ENCODE data around the gene RAB40B. TPM values are rescaled to one million over a fixed set of nuclear protein-coding genes. Genes with fewer than 3 reads are reported as not detected.

Gene RAB40B, protein sequence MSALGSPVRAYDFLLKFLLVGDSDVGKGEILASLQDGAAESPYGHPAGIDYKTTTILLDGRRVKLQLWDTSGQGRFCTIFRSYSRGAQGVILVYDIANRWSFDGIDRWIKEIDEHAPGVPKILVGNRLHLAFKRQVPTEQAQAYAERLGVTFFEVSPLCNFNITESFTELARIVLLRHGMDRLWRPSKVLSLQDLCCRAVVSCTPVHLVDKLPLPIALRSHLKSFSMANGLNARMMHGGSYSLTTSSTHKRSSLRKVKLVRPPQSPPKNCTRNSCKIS
- total RNA-seq = 6.8 and 18.9 TPM in 2 replicates

GRCh38 chr17:82698065-82698973 is at the start of gene RAB40B:
Gene RAB40B, minus strand, starts transcription at chr17:82698698. Its CDS starts 102 bp downstream, at chr17:82698596.

DNA sequence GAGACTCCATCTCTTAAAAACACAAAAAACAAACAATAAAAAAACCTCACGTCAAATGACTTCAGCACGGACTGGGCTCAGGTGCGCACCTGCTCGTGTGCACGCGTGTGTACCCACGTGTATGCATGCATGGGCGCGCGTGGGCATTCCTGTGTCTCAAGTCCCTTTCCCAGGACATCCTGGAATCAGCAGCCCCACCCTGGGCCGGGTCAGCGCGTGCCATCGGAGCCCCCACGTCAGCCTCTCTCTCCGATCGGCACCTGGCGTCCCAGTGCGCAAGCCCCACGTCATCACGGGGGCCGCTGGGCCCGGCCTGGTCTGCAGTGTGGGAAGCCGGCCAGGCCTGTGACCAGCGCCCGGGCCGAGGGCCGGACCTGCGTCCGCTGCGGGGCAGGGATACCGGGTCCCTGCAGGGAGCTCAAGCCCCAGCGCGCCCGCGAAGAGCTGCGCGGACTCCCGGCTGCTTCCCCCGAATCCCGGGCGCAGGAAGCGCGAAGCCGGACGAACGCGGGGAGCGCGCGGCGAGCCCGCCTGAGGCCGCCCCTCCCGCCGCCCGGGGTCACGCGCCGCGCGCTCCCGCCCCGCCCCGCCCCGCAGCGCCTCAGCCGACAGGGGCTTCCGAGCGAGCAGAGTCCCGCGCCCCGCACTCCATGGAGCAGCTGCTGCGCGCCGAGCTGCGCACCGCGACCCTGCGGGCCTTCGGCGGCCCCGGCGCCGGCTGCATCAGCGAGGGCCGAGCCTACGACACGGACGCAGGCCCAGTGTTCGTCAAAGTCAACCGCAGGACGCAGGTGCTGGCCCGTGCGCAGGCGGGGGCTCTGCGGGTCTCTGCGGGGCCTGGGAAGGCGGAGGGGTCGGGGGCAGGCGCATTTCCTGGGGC is 36.7 kb upstream of the RAB40B start, which contains the start of gene FN3K:
FN3K (plus strand) TSS at position 629 of the 880 bp plus-strand sequence; CDS start at position 651, 22 bp downstream.

DNA sequence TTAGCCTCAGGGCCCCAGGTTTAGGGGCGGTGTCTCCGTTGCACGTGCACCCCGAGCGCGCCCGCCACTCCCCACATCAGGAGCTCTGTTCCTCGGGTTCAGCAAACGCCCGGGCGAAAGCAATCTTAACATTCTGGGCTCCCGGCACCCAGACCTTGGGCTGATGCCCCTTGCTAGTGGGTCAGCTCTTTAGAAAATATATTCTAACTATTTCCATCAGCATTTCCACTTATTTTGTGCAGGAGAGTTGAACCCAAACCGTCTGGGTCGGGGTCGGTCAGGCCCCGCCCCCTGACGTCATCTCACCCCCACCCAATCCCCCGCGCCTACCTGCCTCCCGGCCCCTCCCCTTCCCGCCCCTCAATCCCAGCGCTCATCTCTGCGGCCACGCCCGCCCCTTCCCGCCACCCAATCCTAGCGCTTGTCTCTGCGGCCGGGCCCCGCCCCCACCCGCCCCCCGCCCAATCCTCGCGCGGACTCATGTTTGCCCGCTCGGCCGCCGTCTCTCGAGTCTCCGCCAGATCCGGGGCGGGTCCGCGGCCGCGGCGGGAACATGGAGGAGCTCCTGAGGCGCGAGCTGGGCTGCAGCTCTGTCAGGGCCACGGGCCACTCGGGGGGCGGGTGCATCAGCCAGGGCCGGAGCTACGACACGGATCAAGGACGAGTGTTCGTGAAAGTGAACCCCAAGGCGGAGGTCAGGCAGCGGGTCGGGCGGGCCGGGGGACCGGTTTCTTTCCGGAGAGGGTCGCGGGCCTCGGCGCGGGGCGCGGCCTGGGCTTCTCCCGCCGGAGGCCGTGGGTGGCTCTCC is 17.9 kb upstream of the RAB40B start, which contains the start of gene FN3KRP:
FN3KRP (plus strand) TSS at position 504 of the 808 bp plus-strand sequence; CDS start at position 554, 50 bp downstream.

GRCh38 chr17:82648165-82648668 is 50.3 kb downstream of the RAB40B start, which contains the start of gene WDR45B:
Gene WDR45B, minus strand, starts transcription at chr17:82648444. Its CDS starts 104 bp downstream, at chr17:82648340.

Other genes with a start within 250 kb of the RAB40B start
- 49.2 and 65.9 TPM in 2 replicates for gene CYBC1, start 247.9 kb downstream of the RAB40B start, total RNA-seq
- 17.7 and 38.7 TPM in 2 replicates for gene NARF, start 240.0 kb downstream of the RAB40B start, total RNA-seq
- gene FOXK2, start 179.0 kb downstream of the RAB40B start, total RNA-seq = 19.5 and 19.7 TPM in 2 replicates
- gene WDR45B, start 50.3 kb downstream of the RAB40B start, total RNA-seq = 40.9 and 44.3 TPM in 2 replicates
- 15.0 and 22.2 TPM in 2 replicates for gene FN3KRP, start 18.0 kb upstream of the RAB40B start, total RNA-seq
- 6.6 and 8.2 TPM in 2 replicates for gene FN3K, start 36.9 kb upstream of the RAB40B start, total RNA-seq
- 53.3 and 65.3 TPM in 2 replicates for gene TBCD, start 53.4 kb upstream of the RAB40B start, total RNA-seq
- 0.09 TPM in 1 of 2 replicates, not detected in the other for gene ZNF750, start 141.3 kb upstream of the RAB40B start, total RNA-seq

All from bronchial smooth muscle cell (primary cell).